ENCODE measurements around the gene TOP2B.

Gene TOP2B

GRCh38 chr3:25586167-25586505 is 78.6 kb downstream of the TOP2B start:
- in situ Hi-C loops (cut with MboI; ENCODE audit: low sequenced_read_pairs) = no loop called here

GRCh38 chr3:25585361-25586166 is 79.1 kb downstream of the TOP2B start:
- in situ Hi-C loops (cut with MboI; ENCODE audit: low sequenced_read_pairs) = no loop called here

- in situ Hi-C loops (cut with MboI; ENCODE audit: low sequenced_read_pairs) = no loop called here
Measured at GRCh38 chr3:25584011-25584789, 80.5 kb downstream of the TOP2B start.

GRCh38 chr3:25583343-25583742 is 81.4 kb downstream of the TOP2B start:
- in situ Hi-C loops (cut with MboI; ENCODE audit: low sequenced_read_pairs) = no loop called here

- in situ Hi-C loops (cut with MboI; ENCODE audit: low sequenced_read_pairs) = no loop called here
Measured at GRCh38 chr3:25582242-25582641, 82.5 kb downstream of the TOP2B start.

DNA sequence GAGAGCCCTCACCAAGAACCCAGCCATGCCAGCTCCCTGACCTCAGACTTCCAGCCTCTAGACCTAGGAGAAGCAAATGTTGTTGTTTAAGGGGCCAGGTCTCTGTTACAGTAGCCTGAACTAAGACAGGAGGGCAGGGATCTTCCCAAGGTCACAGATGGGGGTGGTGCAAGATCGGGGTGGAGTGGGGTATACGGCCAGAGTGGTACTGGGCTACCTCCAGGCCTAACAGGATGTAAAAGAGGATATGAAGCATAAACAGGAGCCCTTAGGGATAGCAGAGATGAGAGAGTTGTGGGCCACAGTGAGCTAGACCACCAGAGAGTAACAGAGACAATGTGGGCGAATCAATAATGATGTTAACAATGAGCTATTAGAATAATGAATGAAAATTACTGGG is 82.9 kb downstream of the TOP2B start:
- in situ Hi-C loops (cut with MboI; ENCODE audit: low sequenced_read_pairs) = no loop called here

GRCh38 chr3:25581335-25581734 is 83.4 kb downstream of the TOP2B start:
- in situ Hi-C loops (cut with MboI; ENCODE audit: low sequenced_read_pairs) = no loop called here

DNA sequence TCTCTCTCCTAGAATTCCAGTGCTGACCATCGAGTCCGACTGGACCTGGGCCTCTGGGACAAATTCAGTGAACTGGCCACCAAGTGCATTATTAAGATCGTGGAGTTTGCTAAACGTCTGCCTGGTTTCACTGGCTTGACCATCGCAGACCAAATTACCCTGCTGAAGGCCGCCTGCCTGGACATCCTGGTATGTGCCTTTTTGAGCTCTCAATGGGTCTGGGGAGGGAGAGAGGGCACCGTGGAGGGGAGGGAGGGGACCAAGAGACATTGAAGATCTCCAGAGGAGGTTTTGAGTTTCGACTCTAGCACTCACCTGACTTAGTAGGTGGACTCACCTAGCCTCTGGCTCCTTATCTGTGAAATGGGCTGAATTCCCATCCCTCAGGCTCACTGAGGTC is 84.2 kb downstream of the TOP2B start:
- in situ Hi-C loops (cut with MboI; ENCODE audit: low sequenced_read_pairs) = no loop called here

- in situ Hi-C loops (cut with MboI; ENCODE audit: low sequenced_read_pairs) = no loop called here
Measured at GRCh38 chr3:25578059-25578458, 86.6 kb downstream of the TOP2B start.

DNA sequence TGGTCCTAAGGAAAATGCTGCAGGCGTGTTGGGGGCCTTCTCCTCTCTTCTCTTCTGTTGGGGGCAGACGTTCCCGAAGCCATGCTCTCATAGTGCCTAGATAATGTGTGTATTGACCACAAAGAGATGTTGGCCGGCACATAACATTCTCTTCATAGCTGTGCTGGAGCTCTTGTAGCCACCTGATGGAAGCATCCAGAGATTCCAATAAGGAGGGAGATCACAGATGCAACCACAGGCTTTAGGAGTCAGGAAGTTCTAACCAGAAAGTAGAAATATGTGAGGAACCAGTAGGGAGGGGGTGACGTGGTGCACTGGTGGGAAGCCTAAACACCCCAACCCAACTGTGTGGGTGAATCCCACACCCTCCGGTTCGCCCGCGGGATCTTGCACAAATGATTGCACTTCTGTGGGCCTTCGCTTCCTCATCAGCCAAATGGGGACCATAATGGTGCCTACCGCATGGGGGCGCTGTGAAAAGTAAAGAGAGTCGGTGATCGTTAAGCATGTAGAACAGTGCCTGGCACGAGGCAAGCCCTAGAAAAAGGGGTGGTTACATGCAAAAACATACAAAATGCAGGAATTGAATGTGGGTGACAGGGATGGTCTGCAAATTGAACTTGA is 87.8 kb downstream of the TOP2B start:
- in situ Hi-C loops (cut with MboI; ENCODE audit: low sequenced_read_pairs) = no loop called here

DNA sequence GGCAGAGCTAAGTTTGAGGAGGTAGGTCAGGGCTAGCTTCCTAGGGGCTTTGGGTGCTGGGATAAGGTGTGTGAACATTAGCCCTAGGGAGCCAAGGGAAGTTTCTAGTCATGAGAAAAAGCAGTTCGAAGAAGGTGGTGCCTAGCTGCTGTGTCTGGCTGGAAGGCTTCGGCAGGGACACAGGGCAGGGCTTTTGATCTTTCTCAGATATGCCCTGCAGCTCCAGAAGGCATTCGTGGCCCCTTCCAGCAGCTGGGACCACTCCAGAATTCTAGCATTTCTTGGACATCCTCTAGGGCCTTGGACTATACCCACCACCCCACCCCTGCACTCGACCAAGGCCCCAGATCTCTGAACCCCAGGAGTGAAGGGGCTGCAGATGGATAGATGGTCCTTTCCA is 88.6 kb downstream of the TOP2B start:
- in situ Hi-C loops (cut with MboI; ENCODE audit: low sequenced_read_pairs) = no loop called here

GRCh38 chr3:25575001-25575400 is 89.7 kb downstream of the TOP2B start:
- in situ Hi-C loops (cut with MboI; ENCODE audit: low sequenced_read_pairs) = no loop called here

- in situ Hi-C loops (cut with MboI; ENCODE audit: low sequenced_read_pairs) = no loop called here
Measured at GRCh38 chr3:25574172-25574765, 90.4 kb downstream of the TOP2B start.

DNA sequence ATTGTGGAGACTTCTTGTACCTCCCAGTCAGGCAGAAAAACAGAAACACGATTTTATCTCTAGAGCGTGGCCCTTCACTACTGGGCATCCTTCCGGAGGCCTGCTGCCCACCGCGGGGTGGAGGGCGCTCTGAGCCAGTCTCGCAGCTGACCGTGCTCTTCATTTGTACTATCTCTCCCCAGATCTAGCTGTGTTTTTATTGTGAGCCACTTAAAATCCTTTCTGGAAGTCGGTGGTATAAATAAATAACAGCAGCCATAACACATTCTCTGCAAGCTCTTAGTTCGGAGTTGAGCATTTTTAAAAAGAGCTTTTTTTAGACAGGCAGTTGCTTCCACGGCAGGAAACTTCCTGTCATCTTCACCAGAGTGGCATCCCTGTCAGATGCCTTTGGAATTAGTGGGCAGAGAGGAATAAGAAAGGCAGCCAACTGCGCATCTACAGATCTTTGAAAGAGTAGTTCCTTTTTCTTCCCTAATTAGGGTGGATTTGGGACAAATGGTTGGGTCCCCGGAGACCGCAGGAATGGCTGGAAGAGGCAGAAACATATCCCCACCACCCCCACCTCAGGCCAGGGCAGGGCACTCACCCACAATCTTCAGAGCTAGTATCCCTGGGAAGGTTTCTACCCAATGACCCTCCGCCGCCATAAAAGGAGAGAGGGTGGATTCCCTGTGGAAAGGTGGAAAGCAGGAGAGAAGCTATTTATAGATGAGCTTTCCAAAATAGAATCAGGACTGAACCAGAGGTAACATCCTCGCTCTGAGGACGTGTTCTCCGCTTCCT is 91.1 kb downstream of the TOP2B start:
- in situ Hi-C loops (cut with MboI; ENCODE audit: low sequenced_read_pairs) = no loop called here

DNA sequence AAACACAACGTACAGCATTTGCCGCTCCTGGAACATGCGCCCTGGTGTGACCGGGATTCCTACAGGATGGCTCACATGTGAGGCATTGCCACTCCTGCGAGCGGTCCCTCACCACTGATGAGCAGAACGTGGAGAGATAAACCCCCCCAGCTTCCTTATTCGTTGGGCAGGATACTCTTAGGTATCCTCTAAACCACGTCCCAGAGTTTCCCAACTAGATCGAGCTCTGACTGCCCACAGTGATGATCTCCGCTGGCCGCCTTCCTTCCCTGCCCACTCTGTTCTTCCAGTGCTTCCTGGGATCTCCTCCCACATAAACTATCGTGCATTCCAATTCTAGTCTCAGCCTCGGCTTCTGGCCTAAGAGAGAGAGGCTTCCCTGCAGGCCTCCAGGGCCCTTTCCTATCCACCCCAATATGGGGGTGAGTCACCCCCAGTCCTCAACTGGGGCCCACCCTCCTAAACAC is 91.8 kb downstream of the TOP2B start:
- in situ Hi-C loops (cut with MboI; ENCODE audit: low sequenced_read_pairs) = no loop called here

DNA sequence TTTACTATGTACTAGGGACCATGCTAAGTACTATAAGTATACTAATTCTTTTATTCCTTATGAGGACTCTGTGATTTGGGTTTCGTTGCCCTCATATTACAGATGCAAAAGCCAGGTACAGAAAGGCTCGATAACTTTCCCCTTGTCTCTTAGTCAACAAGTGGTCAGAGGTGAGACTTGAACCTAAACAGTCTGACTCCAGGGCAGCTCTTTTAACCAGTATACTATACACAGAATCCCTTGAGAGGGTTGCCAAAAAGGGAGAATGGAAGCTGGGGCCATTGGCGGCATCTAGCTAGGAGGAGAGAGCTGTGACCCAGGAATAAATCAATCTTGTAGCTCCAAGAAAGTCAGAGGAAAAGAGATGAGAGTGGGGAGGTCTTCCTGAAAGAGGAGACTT is 92.4 kb downstream of the TOP2B start:
- in situ Hi-C loops (cut with MboI; ENCODE audit: low sequenced_read_pairs) = no loop called here

GRCh38 chr3:25571285-25571684 is 93.4 kb downstream of the TOP2B start:
- in situ Hi-C loops (cut with MboI; ENCODE audit: low sequenced_read_pairs) = no loop called here

DNA sequence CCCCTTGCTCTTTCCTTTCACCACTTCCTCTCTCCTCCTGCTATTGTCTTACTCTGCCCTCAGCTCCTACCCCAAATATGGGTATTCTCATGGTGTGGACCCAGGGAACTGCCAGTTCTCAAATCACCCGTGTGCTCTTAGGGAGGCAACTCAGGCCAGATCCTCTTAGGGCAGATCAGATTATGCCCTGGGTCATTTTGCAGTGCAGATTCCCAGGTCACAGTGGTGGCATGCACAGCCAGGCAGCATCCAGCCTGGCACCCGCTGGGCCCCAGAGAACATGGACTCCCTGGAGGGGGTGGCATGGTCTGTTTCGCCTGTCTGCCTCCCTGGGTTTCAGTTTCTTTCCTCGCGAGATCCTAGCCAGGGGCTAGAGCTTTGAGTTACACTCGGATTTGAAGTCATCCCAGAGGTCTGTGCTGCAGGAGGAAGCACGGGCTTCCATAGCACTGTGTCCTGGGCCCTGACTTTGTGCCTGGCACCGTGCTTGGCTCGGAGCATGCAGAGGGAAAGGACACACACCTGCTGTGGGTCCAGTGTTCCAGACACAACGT is 96.1 kb downstream of the TOP2B start:
- in situ Hi-C loops (cut with MboI; ENCODE audit: low sequenced_read_pairs) = no loop called here

DNA sequence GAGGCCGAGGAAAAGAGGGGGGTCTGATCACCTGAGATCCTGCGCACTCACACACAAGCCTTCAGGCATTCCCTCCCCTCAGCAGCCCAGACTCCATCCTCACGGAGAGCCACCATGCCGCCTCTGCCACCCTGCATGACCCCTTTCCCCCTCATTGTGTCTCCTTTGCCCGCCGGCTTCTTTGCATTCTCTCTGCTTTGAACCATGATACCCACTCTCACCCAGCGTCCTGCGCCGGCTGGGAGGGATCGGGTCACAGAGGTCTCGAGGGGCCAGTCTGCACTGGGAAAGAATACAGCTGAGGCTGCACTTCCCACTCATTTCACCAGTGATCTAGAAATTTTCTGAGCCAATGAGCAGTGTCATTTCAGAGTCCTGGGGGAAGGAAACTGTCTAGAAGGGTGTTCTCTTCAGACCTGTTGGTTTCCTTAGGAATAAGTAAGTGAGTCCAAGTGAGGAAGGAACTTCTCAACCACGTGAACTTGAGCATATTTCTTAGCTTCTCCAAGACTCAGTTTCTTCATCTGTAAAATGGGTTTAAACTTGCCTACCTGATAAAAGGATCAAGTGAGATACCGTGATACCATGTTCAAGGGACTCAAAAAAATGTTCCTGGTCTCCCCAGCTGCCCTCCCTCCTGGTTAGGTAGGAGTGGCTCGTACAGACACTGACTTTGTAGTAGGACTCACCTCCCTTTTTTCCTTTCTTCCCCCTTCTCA is 96.7 kb downstream of the TOP2B start:
- in situ Hi-C loops (cut with MboI; ENCODE audit: low sequenced_read_pairs) = no loop called here

- in situ Hi-C loops (cut with MboI; ENCODE audit: low sequenced_read_pairs) = no loop called here
Measured at GRCh38 chr3:25567388-25567787, 97.3 kb downstream of the TOP2B start.

Measured in HL-60/S4 (cell line).